ENCODE measurements around the gene RAB11FIP4. TPM values are rescaled to one million over a fixed set of nuclear protein-coding genes. Genes with fewer than 3 reads are reported as not detected.
A peak's percentile ranks its signal among the peaks of the same experiment; 100 is the strongest.

Gene RAB11FIP4
- total RNA-seq, 1 experiment from 2014 or later: 54.9 TPM

DNA sequence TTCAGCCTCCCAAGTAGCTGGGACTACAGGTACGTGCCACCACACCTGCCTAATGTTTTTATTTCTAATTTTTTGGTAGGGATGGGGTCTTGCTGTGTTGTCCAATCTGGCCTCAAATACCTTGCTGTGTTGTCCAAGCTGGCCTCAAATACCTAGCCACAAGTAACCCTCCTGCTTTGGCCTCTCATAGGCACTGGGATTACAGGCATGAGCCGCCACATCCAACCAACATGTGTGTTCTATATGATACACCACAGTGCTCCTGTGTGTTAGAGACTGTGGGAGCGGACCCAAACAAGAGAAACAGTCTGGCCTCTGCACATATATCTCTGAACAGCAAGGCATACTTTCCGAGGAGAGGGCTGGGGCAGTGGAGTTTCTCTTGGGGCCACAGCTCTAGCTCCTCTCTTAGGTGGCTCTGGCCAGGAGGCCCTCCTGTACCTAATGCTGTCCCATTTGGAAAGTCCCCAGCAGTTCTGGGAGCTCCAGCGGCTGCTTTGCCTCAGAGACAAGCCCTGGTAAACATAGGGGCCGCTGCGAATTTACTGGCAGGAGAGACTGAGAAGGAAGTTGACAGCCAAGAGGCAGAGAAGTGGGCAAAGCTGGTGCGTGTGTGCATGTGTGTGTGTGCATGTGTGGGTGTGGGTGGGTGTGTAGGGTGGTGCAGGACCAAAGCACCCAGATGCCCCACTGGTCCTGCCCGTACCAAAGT, 95.0 kb downstream of the RAB11FIP4 start:
- no peak for DNase-seq (ENCODE audit: low spot score)
- Mint-ChIP-seq H3K36me3 (no peaks in the 10 kb centered on the region), H3K9me3 (no peaks in the 10 kb centered on the region), H3K27ac (peak overlapping the region; percentile 89; the same call in 1 of the 2 replicates), H3K4me1 (peaks cover 37% of the 10 kb centered on the region), H3K4me3 (peak overlapping the region; percentile 83), H3K27me3 (ENCODE audit: low read depth) (no peaks in the 10 kb centered on the region; the same call in 1 of the 2 replicates)
- ChIA-PET CTCF (interaction anchor here (1.9 to 4.0 kb wide), 4 partner anchors 13 to 49 kb away, joined by 13 to 25 read pairs (median 20); no protein-coding TSS in a partner anchor), POLR2A (no interaction called here)
- TF ChIP-seq ZNF281 (CRISPR knock-in tag; IDR thresholded peaks at IDR 0.05) (no peak), MXD4 (CRISPR knock-in tag; IDR thresholded peaks at IDR 0.05; ENCODE audit: borderline replicate concordance) (no peak), FOXK1 (CRISPR knock-in tag; IDR thresholded peaks at IDR 0.05) (no peak), TEAD4 (CRISPR knock-in tag; IDR thresholded peaks at IDR 0.05) (no peak)
- TF ChIP-seq, protein P1, sequence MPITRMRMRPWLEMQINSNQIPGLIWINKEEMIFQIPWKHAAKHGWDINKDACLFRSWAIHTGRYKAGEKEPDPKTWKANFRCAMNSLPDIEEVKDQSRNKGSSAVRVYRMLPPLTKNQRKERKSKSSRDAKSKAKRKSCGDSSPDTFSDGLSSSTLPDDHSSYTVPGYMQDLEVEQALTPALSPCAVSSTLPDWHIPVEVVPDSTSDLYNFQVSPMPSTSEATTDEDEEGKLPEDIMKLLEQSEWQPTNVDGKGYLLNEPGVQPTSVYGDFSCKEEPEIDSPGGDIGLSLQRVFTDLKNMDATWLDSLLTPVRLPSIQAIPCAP (CRISPR knock-in tag; IDR thresholded peaks at IDR 0.05): no peak
- TF ChIP-seq, protein P2, sequence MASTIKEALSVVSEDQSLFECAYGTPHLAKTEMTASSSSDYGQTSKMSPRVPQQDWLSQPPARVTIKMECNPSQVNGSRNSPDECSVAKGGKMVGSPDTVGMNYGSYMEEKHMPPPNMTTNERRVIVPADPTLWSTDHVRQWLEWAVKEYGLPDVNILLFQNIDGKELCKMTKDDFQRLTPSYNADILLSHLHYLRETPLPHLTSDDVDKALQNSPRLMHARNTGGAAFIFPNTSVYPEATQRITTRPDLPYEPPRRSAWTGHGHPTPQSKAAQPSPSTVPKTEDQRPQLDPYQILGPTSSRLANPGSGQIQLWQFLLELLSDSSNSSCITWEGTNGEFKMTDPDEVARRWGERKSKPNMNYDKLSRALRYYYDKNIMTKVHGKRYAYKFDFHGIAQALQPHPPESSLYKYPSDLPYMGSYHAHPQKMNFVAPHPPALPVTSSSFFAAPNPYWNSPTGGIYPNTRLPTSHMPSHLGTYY (CRISPR knock-in tag; IDR thresholded peaks at IDR 0.05): no peak
- TF ChIP-seq, protein P3, sequence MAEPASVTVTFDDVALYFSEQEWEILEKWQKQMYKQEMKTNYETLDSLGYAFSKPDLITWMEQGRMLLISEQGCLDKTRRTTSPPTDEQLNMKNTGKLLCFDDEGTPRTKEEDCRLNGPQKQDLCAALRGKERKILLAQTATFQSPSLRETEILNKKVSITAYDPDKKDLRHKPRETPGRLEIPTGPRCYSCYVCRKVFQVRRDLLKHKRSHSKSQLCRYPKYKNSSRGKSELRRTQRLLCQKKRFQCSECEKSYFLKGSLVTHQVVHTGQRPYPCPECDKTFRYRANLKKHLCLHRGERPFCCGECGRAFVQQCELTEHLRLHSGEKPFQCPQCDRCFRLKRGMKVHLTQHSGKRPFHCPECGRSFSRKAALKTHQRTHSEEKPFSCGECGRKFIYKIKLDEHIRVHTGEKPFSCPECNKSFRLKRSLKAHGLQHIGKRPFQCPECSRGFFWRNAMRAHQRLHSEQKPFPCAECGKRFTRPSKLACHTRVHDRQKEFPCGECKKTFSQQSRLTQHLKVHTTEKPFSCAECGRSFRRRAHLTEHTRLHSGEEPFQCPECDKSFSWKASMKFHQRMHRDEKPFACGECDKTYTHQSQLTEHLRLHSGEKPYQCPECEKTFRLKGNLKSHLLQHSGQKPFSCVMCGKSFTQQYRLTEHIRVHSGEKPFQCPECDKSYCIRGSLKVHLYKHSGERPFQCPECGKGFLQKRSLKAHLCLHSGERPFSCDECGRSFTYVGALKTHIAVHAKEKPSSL (CRISPR knock-in tag; conservative IDR thresholded peaks at IDR 0.05): no peak
- no peak for ATAC-seq

GRCh38 chr17:31487063-31487647, 95.7 kb downstream of the RAB11FIP4 start:
- Mint-ChIP-seq H3K27ac (peak overlapping the region; percentile 89), H3K9me3 (no peaks in the 10 kb centered on the region), H3K4me3 (peak overlapping the region; percentile 83), H3K27me3 (ENCODE audit: low read depth) (no peaks in the 10 kb centered on the region; the same call in 1 of the 2 replicates), H3K36me3 (no peaks in the 10 kb centered on the region), H3K4me1 (peaks cover 40% of the 10 kb centered on the region)
- ATAC-seq: no peak
- ChIA-PET CTCF (interaction anchor here (0.6 to 4.0 kb wide), 19 partner anchors 10 to 355 kb away, joined by 3 to 25 read pairs (median 4); no protein-coding TSS in a partner anchor), POLR2A (interaction anchor here (0.5 to 1.5 kb wide), 9 partner anchors 9 to 392 kb away, joined by 3 to 5 read pairs (median 3); partner anchors contain the start of gene NF1)
- DNase-seq (ENCODE audit: low spot score): no peak
- no peak for TF ChIP-seq MYBL2 (CRISPR knock-in tag; IDR thresholded peaks at IDR 0.05)
- no peak for TF ChIP-seq ZNF232 (CRISPR knock-in tag; IDR thresholded peaks at IDR 0.05)
- TF ChIP-seq ZNF219 (CRISPR knock-in tag; IDR thresholded peaks at IDR 0.05; ENCODE audit: borderline replicate concordance): no peak
- no peak for TF ChIP-seq FOXK1 (CRISPR knock-in tag; IDR thresholded peaks at IDR 0.05)
- no peak for TF ChIP-seq FOXJ3 (CRISPR knock-in tag; IDR thresholded peaks at IDR 0.05; ENCODE audit: borderline replicate concordance)
- no peak for TF ChIP-seq ZNF423 (CRISPR knock-in tag; IDR thresholded peaks at IDR 0.05)
- TF ChIP-seq MXD4 (CRISPR knock-in tag; IDR thresholded peaks at IDR 0.05; ENCODE audit: borderline replicate concordance): no peak
- no peak for TF ChIP-seq ZBTB21 (CRISPR knock-in tag; IDR thresholded peaks at IDR 0.05; ENCODE audit: borderline replicate concordance)
- TF ChIP-seq CREB1 (CRISPR knock-in tag; IDR thresholded peaks at IDR 0.05): no peak
- no peak for TF ChIP-seq ESRRA (CRISPR knock-in tag; IDR thresholded peaks at IDR 0.05; ENCODE audit: borderline replicate concordance)
- no peak for TF ChIP-seq ZNF121 (CRISPR knock-in tag; IDR thresholded peaks at IDR 0.05)
- TF ChIP-seq, protein P4, sequence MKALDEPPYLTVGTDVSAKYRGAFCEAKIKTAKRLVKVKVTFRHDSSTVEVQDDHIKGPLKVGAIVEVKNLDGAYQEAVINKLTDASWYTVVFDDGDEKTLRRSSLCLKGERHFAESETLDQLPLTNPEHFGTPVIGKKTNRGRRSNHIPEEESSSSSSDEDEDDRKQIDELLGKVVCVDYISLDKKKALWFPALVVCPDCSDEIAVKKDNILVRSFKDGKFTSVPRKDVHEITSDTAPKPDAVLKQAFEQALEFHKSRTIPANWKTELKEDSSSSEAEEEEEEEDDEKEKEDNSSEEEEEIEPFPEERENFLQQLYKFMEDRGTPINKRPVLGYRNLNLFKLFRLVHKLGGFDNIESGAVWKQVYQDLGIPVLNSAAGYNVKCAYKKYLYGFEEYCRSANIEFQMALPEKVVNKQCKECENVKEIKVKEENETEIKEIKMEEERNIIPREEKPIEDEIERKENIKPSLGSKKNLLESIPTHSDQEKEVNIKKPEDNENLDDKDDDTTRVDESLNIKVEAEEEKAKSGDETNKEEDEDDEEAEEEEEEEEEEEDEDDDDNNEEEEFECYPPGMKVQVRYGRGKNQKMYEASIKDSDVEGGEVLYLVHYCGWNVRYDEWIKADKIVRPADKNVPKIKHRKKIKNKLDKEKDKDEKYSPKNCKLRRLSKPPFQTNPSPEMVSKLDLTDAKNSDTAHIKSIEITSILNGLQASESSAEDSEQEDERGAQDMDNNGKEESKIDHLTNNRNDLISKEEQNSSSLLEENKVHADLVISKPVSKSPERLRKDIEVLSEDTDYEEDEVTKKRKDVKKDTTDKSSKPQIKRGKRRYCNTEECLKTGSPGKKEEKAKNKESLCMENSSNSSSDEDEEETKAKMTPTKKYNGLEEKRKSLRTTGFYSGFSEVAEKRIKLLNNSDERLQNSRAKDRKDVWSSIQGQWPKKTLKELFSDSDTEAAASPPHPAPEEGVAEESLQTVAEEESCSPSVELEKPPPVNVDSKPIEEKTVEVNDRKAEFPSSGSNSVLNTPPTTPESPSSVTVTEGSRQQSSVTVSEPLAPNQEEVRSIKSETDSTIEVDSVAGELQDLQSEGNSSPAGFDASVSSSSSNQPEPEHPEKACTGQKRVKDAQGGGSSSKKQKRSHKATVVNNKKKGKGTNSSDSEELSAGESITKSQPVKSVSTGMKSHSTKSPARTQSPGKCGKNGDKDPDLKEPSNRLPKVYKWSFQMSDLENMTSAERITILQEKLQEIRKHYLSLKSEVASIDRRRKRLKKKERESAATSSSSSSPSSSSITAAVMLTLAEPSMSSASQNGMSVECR (CRISPR knock-in tag; IDR thresholded peaks at IDR 0.05; ENCODE audit: borderline replicate concordance): no peak
- TF ChIP-seq TEAD1 (CRISPR knock-in tag; IDR thresholded peaks at IDR 0.05): no peak
- TF ChIP-seq, protein P2 (CRISPR knock-in tag; IDR thresholded peaks at IDR 0.05): no peak

Measured in WTC11 (cell line).